ENCODE data around the gene SNTA1. TPM values are rescaled to one million over a fixed set of nuclear protein-coding genes. Genes with fewer than 3 reads are reported as not detected.

Gene SNTA1
- total and polyA plus RNA-seq, 2 of the 13 experiments (the other 11 are each of a cell fraction or from before 2014, with no cell fraction given), result 16.4 to 18.3 TPM

- TF ChIP-seq, protein P1, sequence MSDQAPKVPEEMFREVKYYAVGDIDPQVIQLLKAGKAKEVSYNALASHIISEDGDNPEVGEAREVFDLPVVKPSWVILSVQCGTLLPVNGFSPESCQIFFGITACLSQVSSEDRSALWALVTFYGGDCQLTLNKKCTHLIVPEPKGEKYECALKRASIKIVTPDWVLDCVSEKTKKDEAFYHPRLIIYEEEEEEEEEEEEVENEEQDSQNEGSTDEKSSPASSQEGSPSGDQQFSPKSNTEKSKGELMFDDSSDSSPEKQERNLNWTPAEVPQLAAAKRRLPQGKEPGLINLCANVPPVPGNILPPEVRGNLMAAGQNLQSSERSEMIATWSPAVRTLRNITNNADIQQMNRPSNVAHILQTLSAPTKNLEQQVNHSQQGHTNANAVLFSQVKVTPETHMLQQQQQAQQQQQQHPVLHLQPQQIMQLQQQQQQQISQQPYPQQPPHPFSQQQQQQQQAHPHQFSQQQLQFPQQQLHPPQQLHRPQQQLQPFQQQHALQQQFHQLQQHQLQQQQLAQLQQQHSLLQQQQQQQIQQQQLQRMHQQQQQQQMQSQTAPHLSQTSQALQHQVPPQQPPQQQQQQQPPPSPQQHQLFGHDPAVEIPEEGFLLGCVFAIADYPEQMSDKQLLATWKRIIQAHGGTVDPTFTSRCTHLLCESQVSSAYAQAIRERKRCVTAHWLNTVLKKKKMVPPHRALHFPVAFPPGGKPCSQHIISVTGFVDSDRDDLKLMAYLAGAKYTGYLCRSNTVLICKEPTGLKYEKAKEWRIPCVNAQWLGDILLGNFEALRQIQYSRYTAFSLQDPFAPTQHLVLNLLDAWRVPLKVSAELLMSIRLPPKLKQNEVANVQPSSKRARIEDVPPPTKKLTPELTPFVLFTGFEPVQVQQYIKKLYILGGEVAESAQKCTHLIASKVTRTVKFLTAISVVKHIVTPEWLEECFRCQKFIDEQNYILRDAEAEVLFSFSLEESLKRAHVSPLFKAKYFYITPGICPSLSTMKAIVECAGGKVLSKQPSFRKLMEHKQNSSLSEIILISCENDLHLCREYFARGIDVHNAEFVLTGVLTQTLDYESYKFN (CRISPR knock-in tag; conservative IDR thresholded peaks at IDR 0.05), result peak; percentile 99
- TF ChIP-seq ZNF282 (IDR thresholded peaks at IDR 0.05; ENCODE audit: partially characterized antibody) (no peak), GATA4 (IDR thresholded peaks at IDR 0.05; ENCODE audit: borderline replicate concordance, low read depth) (peak; percentile 89; the same call in 1 of the 2 replicates), PHF5A (CRISPR knock-in tag; IDR thresholded peaks at IDR 0.05; ENCODE audit: low read depth, unreplicated experiment) (peak; percentile 97), KDM5A (IDR thresholded peaks at IDR 0.05; ENCODE audit: borderline replicate concordance, low read length) (no peak), PCBP1 (IDR thresholded peaks at IDR 0.05; ENCODE audit: borderline replicate concordance, low read depth, low read length) (no peak), ZNF567 (CRISPR knock-in tag; IDR thresholded peaks at IDR 0.05; ENCODE audit: borderline replicate concordance) (peak; percentile 20; the same call in 1 of the 2 replicates), ATF7 (IDR thresholded peaks at IDR 0.05) (peak; percentile 66; the same call in 1 of the 2 replicates), ATF7 (CRISPR knock-in tag; IDR thresholded peaks at IDR 0.05) (no peak), ZNF800 (CRISPR knock-in tag; IDR thresholded peaks at IDR 0.05) (peak; percentile 65; the same call in 1 of the 2 replicates), TOE1 (CRISPR knock-in tag; IDR thresholded peaks at IDR 0.05) (peak; percentile 55; the same call in 1 of the 2 replicates), RORA (CRISPR knock-in tag; IDR thresholded peaks at IDR 0.05) (no peak), ZNF850 (CRISPR knock-in tag; conservative IDR thresholded peaks at IDR 0.05) (no peak), NCOA5 (CRISPR knock-in tag; IDR thresholded peaks at IDR 0.05) (no peak), ZNF124 (CRISPR knock-in tag; IDR thresholded peaks at IDR 0.05) (peak; percentile 93), KAT7 (CRISPR knock-in tag; IDR thresholded peaks at IDR 0.05; ENCODE audit: borderline replicate concordance) (0 out of 2 replicates have a peak, but pooled peaks have one; percentile 34), SIN3A (IDR thresholded peaks at IDR 0.05; ENCODE audit: borderline replicate concordance, low read depth, low read length) (0 out of 2 replicates have a peak, but pooled peaks have one; percentile 47), ZNF782 (CRISPR knock-in tag; IDR thresholded peaks at IDR 0.05; ENCODE audit: borderline replicate concordance) (no peak), REXO4 (CRISPR knock-in tag; IDR thresholded peaks at IDR 0.05; ENCODE audit: borderline replicate concordance) (no peak)
- TF ChIP-seq, protein P2, sequence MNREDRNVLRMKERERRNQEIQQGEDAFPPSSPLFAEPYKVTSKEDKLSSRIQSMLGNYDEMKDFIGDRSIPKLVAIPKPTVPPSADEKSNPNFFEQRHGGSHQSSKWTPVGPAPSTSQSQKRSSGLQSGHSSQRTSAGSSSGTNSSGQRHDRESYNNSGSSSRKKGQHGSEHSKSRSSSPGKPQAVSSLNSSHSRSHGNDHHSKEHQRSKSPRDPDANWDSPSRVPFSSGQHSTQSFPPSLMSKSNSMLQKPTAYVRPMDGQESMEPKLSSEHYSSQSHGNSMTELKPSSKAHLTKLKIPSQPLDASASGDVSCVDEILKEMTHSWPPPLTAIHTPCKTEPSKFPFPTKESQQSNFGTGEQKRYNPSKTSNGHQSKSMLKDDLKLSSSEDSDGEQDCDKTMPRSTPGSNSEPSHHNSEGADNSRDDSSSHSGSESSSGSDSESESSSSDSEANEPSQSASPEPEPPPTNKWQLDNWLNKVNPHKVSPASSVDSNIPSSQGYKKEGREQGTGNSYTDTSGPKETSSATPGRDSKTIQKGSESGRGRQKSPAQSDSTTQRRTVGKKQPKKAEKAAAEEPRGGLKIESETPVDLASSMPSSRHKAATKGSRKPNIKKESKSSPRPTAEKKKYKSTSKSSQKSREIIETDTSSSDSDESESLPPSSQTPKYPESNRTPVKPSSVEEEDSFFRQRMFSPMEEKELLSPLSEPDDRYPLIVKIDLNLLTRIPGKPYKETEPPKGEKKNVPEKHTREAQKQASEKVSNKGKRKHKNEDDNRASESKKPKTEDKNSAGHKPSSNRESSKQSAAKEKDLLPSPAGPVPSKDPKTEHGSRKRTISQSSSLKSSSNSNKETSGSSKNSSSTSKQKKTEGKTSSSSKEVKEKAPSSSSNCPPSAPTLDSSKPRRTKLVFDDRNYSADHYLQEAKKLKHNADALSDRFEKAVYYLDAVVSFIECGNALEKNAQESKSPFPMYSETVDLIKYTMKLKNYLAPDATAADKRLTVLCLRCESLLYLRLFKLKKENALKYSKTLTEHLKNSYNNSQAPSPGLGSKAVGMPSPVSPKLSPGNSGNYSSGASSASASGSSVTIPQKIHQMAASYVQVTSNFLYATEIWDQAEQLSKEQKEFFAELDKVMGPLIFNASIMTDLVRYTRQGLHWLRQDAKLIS (CRISPR knock-in tag; IDR thresholded peaks at IDR 0.05), result peak; percentile 36
Measured at GRCh38 chr20:33373735-33374605, 69.6 kb downstream of the SNTA1 start (continued).
